GM23338 (cell line): Measurements from ENCODE around the gene FRMD4A.

Source experiments
- CTCF ChIP-seq, 2 experiments: fragments of 200-600 bp in 1 of 2; sonication (generic) in 1 of 2; conservative IDR thresholded peaks; 2 replicates each; pipeline versions ENCODE4 v1.5.1 to v1.6.1; 2016 to 2017; ENCODE audit warnings: antibody characterized with exemption in 2 of 2, low read depth in 2 of 2, mild to moderate bottlenecking in 2 of 2, moderate library complexity in 1 of 2
- EZH2 ChIP-seq: fragments of 200-600 bp; sonication (generic); IDR thresholded peaks from one replicate; pipeline ENCODE4 v1.8.0; 2017; ENCODE audit warnings: antibody characterized with exemption, mild to moderate bottlenecking, low read depth; ENCODE audit not compliant: unreplicated experiment
- EZH2phosphoT487 ChIP-seq: fragments of 200-600 bp; sonication (generic); IDR thresholded peaks from one replicate; pipeline ENCODE4 v1.8.1; 2018; ENCODE audit warnings: antibody characterized with exemption; ENCODE audit not compliant: unreplicated experiment
- ZNF331 ChIP-seq: fragments of 250-450 bp; sonication (Bioruptor Pico); IDR thresholded peaks from 2 replicates; pipeline ENCODE4 v1.5.0; 2020; ENCODE audit warnings: low read depth, mild to moderate bottlenecking, moderate library complexity
- TF ChIP-seq, protein P1 (sequence below): IDR thresholded peaks from one replicate; pipeline ENCODE4 v1.6.1; 2018; ENCODE audit warnings: antibody characterized with exemption; ENCODE audit not compliant: unreplicated experiment

GRCh38 chr10:13648425-13648824 lies 682.3 kb downstream of the FRMD4A start:
- TF ChIP-seq CTCF (conservative IDR thresholded peaks at IDR 0.05; ENCODE audit: low read depth in 2 of 2) (no peak), EZH2phosphoT487 (no peak), EZH2 (no peak), ZNF331 (CRISPR knock-in tag) (no peak)
- TF ChIP-seq, protein P1, sequence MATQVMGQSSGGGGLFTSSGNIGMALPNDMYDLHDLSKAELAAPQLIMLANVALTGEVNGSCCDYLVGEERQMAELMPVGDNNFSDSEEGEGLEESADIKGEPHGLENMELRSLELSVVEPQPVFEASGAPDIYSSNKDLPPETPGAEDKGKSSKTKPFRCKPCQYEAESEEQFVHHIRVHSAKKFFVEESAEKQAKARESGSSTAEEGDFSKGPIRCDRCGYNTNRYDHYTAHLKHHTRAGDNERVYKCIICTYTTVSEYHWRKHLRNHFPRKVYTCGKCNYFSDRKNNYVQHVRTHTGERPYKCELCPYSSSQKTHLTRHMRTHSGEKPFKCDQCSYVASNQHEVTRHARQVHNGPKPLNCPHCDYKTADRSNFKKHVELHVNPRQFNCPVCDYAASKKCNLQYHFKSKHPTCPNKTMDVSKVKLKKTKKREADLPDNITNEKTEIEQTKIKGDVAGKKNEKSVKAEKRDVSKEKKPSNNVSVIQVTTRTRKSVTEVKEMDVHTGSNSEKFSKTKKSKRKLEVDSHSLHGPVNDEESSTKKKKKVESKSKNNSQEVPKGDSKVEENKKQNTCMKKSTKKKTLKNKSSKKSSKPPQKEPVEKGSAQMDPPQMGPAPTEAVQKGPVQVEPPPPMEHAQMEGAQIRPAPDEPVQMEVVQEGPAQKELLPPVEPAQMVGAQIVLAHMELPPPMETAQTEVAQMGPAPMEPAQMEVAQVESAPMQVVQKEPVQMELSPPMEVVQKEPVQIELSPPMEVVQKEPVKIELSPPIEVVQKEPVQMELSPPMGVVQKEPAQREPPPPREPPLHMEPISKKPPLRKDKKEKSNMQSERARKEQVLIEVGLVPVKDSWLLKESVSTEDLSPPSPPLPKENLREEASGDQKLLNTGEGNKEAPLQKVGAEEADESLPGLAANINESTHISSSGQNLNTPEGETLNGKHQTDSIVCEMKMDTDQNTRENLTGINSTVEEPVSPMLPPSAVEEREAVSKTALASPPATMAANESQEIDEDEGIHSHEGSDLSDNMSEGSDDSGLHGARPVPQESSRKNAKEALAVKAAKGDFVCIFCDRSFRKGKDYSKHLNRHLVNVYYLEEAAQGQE = no peak
